HepG2 (cell line): ENCODE data around the gene DOCK1. TPM values are rescaled to one million over a fixed set of nuclear protein-coding genes. Genes with fewer than 3 reads are reported as not detected.

ENCODE experiments used
- ATAC-seq: fragments of 200-7000 bp; cut with Tn5 transposase; 3 replicates; pipeline ENCODE4 v1.9.1; 2020; ENCODE audit warnings: mild to moderate bottlenecking, moderate library complexity
- BruUV-seq: library from RNA; stranded (reverse); fragments of 400-500 nt; replicated peaks from 2 replicates; lab custom pipeline; 2021; lab: Mats Ljungman, UMichigan
- CTCF ChIA-PET: fragments of 300-600 bp; formaldehyde crosslinking; extraction: SDS; loops from one replicate; lab custom pipeline; 2021; ENCODE audit warnings: low total read pairs, inconsistent platforms, low intra/inter-chr PET ratio; lab: Yijun Ruan, JAX
- POLR2A ChIA-PET: fragments of 350-600 bp; sonication (Branson Sonifier 250); formaldehyde crosslinking; loops from one replicate; lab custom pipeline; 2020; ENCODE audit warnings: antibody characterized with exemption, inconsistent platforms; lab: Yijun Ruan, JAX
- DNase-seq: peaks from one replicate; pipeline ENCODE4 v3.0.0-alpha.2; 2015; ENCODE audit warnings: low spot score
- FAIRE-seq: peaks from 3 replicates; lab custom pipeline; 2011; peaks lifted over from hg19 to GRCh38; lab: Jason Lieb, UNC
- H2AFZ ChIP-seq: one replicate; pipeline ENCODE4 v1.6.1; 2011; ENCODE audit warnings: low read length, inconsistent platforms
- H3K27ac ChIP-seq: fragments of 300-600 bp; 3 replicates; pipeline ENCODE4 v1.8.0; 2011; ENCODE audit warnings: mixed run types, mild to moderate bottlenecking, mixed read lengths, low read length, inconsistent platforms; ENCODE audit not compliant: insufficient read depth; ENCODE audit errors: extremely low read length
- H3K27me3 ChIP-seq, 2 experiments: fragments of 200-600 bp in 1 of 2; 2 replicates in 1 of 2; 3 replicates in 1 of 2; pipeline versions ENCODE4 v1.6.0 to v1.8.0; 2011; ENCODE audit warnings: low read length in 2 of 2, mild to moderate bottlenecking in 2 of 2, moderate library complexity in 2 of 2, inconsistent platforms in 1 of 2; ENCODE audit not compliant: insufficient read depth in 2 of 2, control insufficient read depth in 1 of 2
- H3K36me3 ChIP-seq, 2 experiments: fragments of 200-600 bp in 1 of 2; replicated peaks in 1 of 2; 2 replicates in 1 of 2; 3 replicates in 1 of 2; pipeline versions ENCODE4 v1.5.1 to v1.8.0; 2011; ENCODE audit warnings: low read length in 2 of 2, inconsistent platforms in 1 of 2; ENCODE audit not compliant: insufficient read depth in 2 of 2, control insufficient read depth in 1 of 2
- H3K4me1 ChIP-seq: 2 replicates; pipeline ENCODE4 v1.5.1; 2012; ENCODE audit warnings: low read length, inconsistent platforms; ENCODE audit not compliant: insufficient read depth
- H3K4me2 ChIP-seq: 2 replicates; pipeline ENCODE4 v1.6.0; 2011; ENCODE audit warnings: low read depth, low read length, inconsistent platforms
- H3K4me3 ChIP-seq, 3 experiments: fragments of 200-600 bp in 1 of 3; sonication (generic), shearing (Covaris generic) in 1 of 3; replicated peaks in 1 of 3; 2 replicates each; pipeline ENCODE4 v1.5.1; 2011 to 2016; ENCODE audit warnings: low read length in 3 of 3, inconsistent platforms in 2 of 3, low read depth in 2 of 3, mild to moderate bottlenecking in 2 of 3, control low read depth in 1 of 3, mixed read lengths in 1 of 3; ENCODE audit not compliant: insufficient read depth in 1 of 3
- H3K79me2 ChIP-seq: one replicate; pipeline ENCODE4 v1.6.1; 2011; ENCODE audit warnings: low read length, inconsistent platforms; ENCODE audit not compliant: insufficient read depth
- H3K9ac ChIP-seq: 2 replicates; pipeline ENCODE4 v1.6.0; 2011; ENCODE audit warnings: mild to moderate bottlenecking, low read depth, low read length, inconsistent platforms; ENCODE audit not compliant: insufficient read depth
- H3K9me3 ChIP-seq: 2 replicates; pipeline ENCODE4 v1.5.1; 2012; ENCODE audit warnings: mild to moderate bottlenecking, low read length
- H4K20me1 ChIP-seq: 2 replicates; pipeline ENCODE4 v1.6.0; 2011; ENCODE audit warnings: inconsistent platforms, mild to moderate bottlenecking, low read length, moderate library complexity; ENCODE audit not compliant: insufficient read depth
- ATF5 ChIP-seq: sonication (generic); formaldehyde crosslinking; IDR thresholded peaks from 2 replicates; pipeline ENCODE4 v1.4.0; 2020; ENCODE audit warnings: mild to moderate bottlenecking, low read depth, missing genetic modification reagents
- BHLHE40 ChIP-seq: IDR thresholded peaks from 2 replicates; pipeline ENCODE4 v1.6.1; 2011; ENCODE audit warnings: low read length, improper control_type of control experiment
- NFIB ChIP-seq: sonication (generic); formaldehyde crosslinking; IDR thresholded peaks from 2 replicates; pipeline ENCODE4 v1.9.0; 2021; ENCODE audit warnings: missing genetic modification reagents, mild to moderate bottlenecking, borderline replicate concordance
- TCF12 ChIP-seq, 2 experiments: fragments of 450-650 bp in 1 of 2; sonication (generic) in 1 of 2; formaldehyde crosslinking in 1 of 2; IDR thresholded peaks; 2 replicates each; pipeline versions ENCODE4 v1.6.1 to v1.8.0; 2017 to 2022; ENCODE audit warnings: antibody characterized with exemption in 1 of 2, mild to moderate bottlenecking in 1 of 2, missing genetic modification reagents in 1 of 2, moderate library complexity in 1 of 2
- ZFP1 ChIP-seq: IDR thresholded peaks from 2 replicates; pipeline ENCODE4 v1.6.1; 2016
- ZKSCAN8 ChIP-seq: IDR thresholded peaks from 2 replicates; pipeline ENCODE4 v1.6.1; 2016; ENCODE audit warnings: borderline replicate concordance, missing genetic modification reagents, missing compliant biosample characterization
- ZNF142 ChIP-seq: sonication (generic); formaldehyde crosslinking; IDR thresholded peaks from 2 replicates; pipeline ENCODE4 v1.4.0; 2020; ENCODE audit warnings: missing genetic modification reagents
- ZNF605 ChIP-seq: sonication (generic); formaldehyde crosslinking; IDR thresholded peaks from 2 replicates; pipeline ENCODE4 v1.8.0; 2022; ENCODE audit warnings: mild to moderate bottlenecking, missing genetic modification reagents
- ZNF792 ChIP-seq: IDR thresholded peaks from 2 replicates; pipeline ENCODE4 v1.6.1; 2016
- WGBS: methylation state at CpG from one replicate; pipeline ENCODE4 v1.1.6; 2017; ENCODE audit warnings: low lambda C conversion rate; 5-methylcytosine and 5-hydroxymethylcytosine counted together
- in situ Hi-C: cut with HindIII; loops from 2 replicates; pipeline ENCODE4 v1.10.0; 2017; ENCODE audit warnings: low pct_unique_long_range_greater_than_20kb; ENCODE audit not compliant: extremely low pct_ligation_motif_present
- intact Hi-C: fragments of 100-400 bp; cut with micrococcal nuclease; formaldehyde crosslinking; loops from one replicate; pipeline ENCODE4 v1.10.0; 2022; ENCODE audit not compliant: unreplicated experiment
- polyA plus RNA-seq, 8 experiments: library from polyadenylated mRNA; depleted of rRNA in 3 of 8; stranded (reverse) in 7 of 8; unstranded in 1 of 8; fragments of >200 nt; fragmentation: Illumina TruSeq in 4 of 8; extraction: Trizol in 4 of 8; gene quantifications; 2 replicates each; pipeline versions ENCODE4 v1.2.1 to v1.2.3, GENCODE V29; 2011 to 2016; ENCODE audit warnings: low read depth in 4 of 8, missing spikeins in 1 of 8, mixed read lengths in 1 of 8; ENCODE audit not compliant: insufficient read depth in 1 of 8
- total RNA-seq, 5 experiments: library from RNA; depleted of rRNA; stranded (reverse); fragments of >200 nt; fragmentation: Illumina TruSeq; extraction: Trizol; gene quantifications; 2 replicates each; pipeline ENCODE4 v1.2.3, GENCODE V29; 2016; ENCODE audit warnings: low read depth in 1 of 5
- TF ChIP-seq, protein P1 (sequence below): IDR thresholded peaks from 2 replicates; pipeline ENCODE4 v1.4.0; 2020; ENCODE audit warnings: mild to moderate bottlenecking, missing genetic modification reagents

Gene DOCK1
- total and polyA plus RNA-seq, 2 of the 13 experiments (the other 11 are each of a cell fraction or from before 2014, with no cell fraction given): 8.3 to 25.5 TPM

DNA sequence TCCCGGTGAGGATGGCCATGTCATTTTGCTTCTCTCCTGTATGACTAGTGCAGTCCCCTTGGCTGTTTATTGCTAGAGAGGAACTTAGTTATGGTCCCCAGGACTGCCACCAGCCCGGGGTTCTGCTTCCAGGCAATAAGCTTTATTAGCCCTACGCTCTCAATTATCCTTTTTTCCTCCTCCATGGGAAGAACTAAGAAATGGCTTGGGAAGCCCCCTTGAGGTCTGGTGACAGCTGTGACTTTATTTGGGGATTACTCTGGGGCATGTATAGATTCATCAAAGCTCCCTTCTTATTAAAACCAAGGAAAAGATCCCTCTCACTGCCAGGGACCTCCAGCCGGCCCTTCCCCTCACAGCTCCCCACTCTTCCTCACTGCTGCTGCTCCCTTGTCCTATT, 446.3 kb downstream of the DOCK1 start:
- H3K79me2 ChIP-seq: no peaks in the 10 kb centered on the region
- H4K20me1 ChIP-seq: no peaks in the 10 kb centered on the region
- no peak for FAIRE-seq
- BruUV-seq: no TSS peak
- ATAC-seq: no peak
- no peak for TF ChIP-seq NFIB (CRISPR knock-in tag)
- no peak for TF ChIP-seq ZKSCAN8 (CRISPR knock-in tag)
- no peak for TF ChIP-seq ZNF142
- no peak for TF ChIP-seq ZNF792 (CRISPR knock-in tag)
- no peak for TF ChIP-seq BHLHE40
- TF ChIP-seq, protein P1, sequence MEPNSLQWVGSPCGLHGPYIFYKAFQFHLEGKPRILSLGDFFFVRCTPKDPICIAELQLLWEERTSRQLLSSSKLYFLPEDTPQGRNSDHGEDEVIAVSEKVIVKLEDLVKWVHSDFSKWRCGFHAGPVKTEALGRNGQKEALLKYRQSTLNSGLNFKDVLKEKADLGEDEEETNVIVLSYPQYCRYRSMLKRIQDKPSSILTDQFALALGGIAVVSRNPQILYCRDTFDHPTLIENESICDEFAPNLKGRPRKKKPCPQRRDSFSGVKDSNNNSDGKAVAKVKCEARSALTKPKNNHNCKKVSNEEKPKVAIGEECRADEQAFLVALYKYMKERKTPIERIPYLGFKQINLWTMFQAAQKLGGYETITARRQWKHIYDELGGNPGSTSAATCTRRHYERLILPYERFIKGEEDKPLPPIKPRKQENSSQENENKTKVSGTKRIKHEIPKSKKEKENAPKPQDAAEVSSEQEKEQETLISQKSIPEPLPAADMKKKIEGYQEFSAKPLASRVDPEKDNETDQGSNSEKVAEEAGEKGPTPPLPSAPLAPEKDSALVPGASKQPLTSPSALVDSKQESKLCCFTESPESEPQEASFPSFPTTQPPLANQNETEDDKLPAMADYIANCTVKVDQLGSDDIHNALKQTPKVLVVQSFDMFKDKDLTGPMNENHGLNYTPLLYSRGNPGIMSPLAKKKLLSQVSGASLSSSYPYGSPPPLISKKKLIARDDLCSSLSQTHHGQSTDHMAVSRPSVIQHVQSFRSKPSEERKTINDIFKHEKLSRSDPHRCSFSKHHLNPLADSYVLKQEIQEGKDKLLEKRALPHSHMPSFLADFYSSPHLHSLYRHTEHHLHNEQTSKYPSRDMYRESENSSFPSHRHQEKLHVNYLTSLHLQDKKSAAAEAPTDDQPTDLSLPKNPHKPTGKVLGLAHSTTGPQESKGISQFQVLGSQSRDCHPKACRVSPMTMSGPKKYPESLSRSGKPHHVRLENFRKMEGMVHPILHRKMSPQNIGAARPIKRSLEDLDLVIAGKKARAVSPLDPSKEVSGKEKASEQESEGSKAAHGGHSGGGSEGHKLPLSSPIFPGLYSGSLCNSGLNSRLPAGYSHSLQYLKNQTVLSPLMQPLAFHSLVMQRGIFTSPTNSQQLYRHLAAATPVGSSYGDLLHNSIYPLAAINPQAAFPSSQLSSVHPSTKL: no peak
- TF ChIP-seq ZFP1 (CRISPR knock-in tag): no peak
- no peak for TF ChIP-seq ATF5 (CRISPR knock-in tag)
- TF ChIP-seq ZNF605 (CRISPR knock-in tag): no peak
- TF ChIP-seq TCF12 (IDR thresholded peaks at IDR 0.05): no peak
- no peak for TF ChIP-seq TCF12 (CRISPR knock-in tag; IDR thresholded peaks at IDR 0.05)
- TF ChIP-seq, all 625 proteins: peak for 0
- no peak overlapping the region for H3K9ac ChIP-seq
- no peak overlapping the region for H3K4me2 ChIP-seq
- H3K9me3 ChIP-seq: no peaks in the 10 kb centered on the region
- in situ Hi-C loops (no loop called here), intact Hi-C loops (no loop called here)
- no peak overlapping the region for H2AFZ ChIP-seq
- no peaks in the 10 kb centered on the region for H3K4me1 ChIP-seq
- POLR2A ChIA-PET: no interaction called here
- H3K27me3 ChIP-seq: no peaks in the 10 kb centered on the region
- no peak for DNase-seq
- H3K36me3 ChIP-seq: peaks cover 0 to 7% of the 10 kb centered on the region in 2 experiments; a peak in 2 of 5 replicates
- CTCF ChIA-PET: no interaction called here
- no peak overlapping the region for H3K27ac ChIP-seq
- 96% methylated on average over 4 of the region's 4 CpGs for WGBS
- H3K4me3 ChIP-seq: no peak overlapping the region
